ENCODE data around the gene MAU2.

MAU2 gene

DNA sequence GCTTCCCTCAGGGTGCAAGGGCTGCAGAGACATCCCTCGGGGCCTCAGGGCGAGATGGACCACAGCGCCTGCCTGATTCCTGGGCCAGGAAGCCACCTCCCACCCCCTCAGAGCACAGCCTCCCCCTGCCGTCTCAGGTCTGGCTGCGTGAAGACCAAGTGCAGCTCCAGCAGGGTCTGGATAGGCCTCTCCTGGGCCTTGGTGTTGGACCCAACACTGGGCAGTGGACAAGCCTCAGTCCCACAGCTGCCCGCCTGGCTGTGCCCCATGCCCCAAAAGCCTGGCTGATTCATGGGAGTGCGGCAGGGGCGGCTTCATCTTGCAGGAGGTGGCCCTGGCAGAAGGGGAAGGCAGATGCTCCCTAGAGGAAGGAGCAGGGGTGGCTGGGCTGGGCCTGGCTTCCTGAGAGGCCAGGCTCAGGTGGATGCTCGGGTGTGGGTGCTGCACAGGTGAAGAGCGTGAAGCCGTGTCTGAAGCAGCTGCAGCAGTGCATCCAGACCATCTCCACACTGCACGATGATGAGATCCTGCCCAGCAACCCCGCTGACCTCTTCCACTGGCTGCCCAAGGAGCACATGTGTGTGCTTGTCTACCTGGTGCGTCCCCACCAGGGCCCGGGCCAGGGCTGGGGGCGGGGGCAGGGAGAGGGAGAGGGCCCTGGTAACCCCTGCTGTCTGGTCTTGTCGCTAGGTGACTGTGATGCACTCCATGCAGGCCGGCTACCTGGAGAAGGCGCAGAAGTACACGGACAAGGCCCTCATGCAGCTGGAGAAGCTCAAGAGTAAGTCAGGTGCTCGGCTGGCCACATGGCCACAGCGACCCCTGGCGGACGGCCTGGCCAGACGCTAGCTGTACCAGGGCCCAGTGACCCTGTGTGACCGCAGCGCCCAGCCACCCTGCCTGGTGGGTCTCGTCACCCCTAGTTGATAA lies 21.7 kb downstream of the MAU2 start:
- POLR2A ChIA-PET = no interaction called here
- CTCF ChIA-PET = interaction anchor here (0.7 to 1.5 kb wide), 4 partner anchors 9 to 195 kb away, joined by 3 to 7 read pairs (median 3); no protein-coding TSS in a partner anchor
- DNase-seq (ENCODE audit: extremely low spot score) = peak; percentile 69
- TF ChIP-seq CTCF (IDR thresholded peaks at IDR 0.05; ENCODE audit: control extremely low read depth, extremely low read depth, low read depth, missing control alignments) = peak; percentile 38

GRCh38 chr19:19343016-19343362 lies 22.4 kb downstream of the MAU2 start:
- POLR2A ChIA-PET = no interaction called here
- no peak for DNase-seq (ENCODE audit: extremely low spot score)
- CTCF ChIA-PET = interaction anchor here (0.7 to 1.5 kb wide), 4 partner anchors 9 to 196 kb away, joined by 3 to 7 read pairs (median 3); no protein-coding TSS in a partner anchor

GRCh38 chr19:19343762-19344161 lies 23.1 kb downstream of the MAU2 start:
- CTCF ChIA-PET = no interaction called here
- no peak for TF ChIP-seq CTCF (IDR thresholded peaks at IDR 0.05; ENCODE audit: control extremely low read depth, extremely low read depth, low read depth, missing control alignments)
- no peak for DNase-seq (ENCODE audit: extremely low spot score)
- POLR2A ChIA-PET = no interaction called here

More at GRCh38 chr19:19343016-19343362, 22.4 kb downstream of the MAU2 start:
- TF ChIP-seq CTCF (IDR thresholded peaks at IDR 0.05; ENCODE audit: control extremely low read depth, extremely low read depth, low read depth, missing control alignments) = no peak

DNA sequence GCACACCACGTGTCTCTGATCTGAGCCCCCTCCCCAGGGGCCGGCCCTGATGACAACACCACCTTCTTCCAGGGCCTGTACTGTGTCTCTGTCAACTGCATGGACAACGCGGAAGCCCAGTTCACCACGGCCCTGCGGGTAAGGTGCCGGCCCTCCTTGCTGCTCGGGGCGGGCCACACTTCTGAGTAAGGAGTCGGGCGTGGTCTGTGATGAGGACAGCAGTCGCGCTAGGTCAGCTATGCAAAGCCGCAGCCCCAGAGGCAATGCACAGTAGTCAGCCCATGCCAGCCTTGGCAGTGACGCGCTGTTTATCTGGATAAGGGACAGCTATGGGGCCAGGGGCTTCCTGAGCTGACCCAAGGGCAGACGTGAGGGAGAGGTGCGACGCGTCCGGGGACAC lies 24.6 kb downstream of the MAU2 start:
- TF ChIP-seq CTCF (IDR thresholded peaks at IDR 0.05; ENCODE audit: control extremely low read depth, extremely low read depth, low read depth, missing control alignments) = no peak
- POLR2A ChIA-PET = no interaction called here

GRCh38 chr19:19345970-19346369 lies 25.3 kb downstream of the MAU2 start:
- ChIA-PET CTCF (interaction anchor here (3.0 kb wide), 1 partner anchor 145 kb away, joined by 9 read pairs; no protein-coding TSS in a partner anchor), POLR2A (no interaction called here)
- no peak for TF ChIP-seq CTCF (IDR thresholded peaks at IDR 0.05; ENCODE audit: control extremely low read depth, extremely low read depth, low read depth, missing control alignments)
- no peak for DNase-seq (ENCODE audit: extremely low spot score)

More for the DNA sequence above, 24.6 kb downstream of the MAU2 start:
- CTCF ChIA-PET = no interaction called here
- no peak for DNase-seq (ENCODE audit: extremely low spot score)

DNA sequence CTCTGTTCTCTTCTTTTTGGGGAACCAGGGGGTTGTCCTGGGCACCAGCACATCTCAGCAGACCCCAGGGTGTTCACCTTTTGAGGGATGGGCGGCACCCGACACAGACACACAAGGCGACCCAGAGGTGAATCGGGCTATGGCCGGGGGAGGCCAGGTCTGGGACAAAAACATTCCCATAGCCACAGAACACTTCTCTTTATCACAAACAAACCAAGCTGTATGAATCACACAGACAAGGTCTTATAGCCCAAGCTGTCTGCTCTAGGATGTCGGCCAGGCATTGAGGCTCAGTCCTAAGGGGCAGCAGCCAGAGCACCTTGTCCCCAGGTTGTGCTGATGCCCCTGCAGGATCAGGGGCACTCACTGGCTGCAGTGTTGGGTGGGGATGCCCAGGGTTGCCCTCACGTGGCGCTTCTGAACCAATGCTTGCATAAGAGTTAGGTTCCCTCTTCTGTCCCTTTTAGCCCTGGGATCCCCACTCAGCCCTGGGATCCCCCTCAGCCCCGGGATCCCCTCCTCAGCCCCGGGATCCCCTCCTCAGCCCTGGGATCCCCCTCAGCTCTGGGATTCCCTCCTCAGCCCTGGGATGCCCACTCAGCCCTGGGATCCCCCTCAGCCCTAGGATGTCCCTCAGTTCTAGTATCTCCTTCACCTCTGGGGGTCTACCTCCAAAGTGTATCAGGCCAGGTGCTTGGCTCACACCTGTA lies 26.9 kb downstream of the MAU2 start:
- TF ChIP-seq CTCF (IDR thresholded peaks at IDR 0.05; ENCODE audit: control extremely low read depth, extremely low read depth, low read depth, missing control alignments) = no peak
- ChIA-PET POLR2A (no interaction called here), CTCF (interaction anchor here (3.0 kb wide), 1 partner anchor 143 kb away, joined by 9 read pairs; no protein-coding TSS in a partner anchor)

More for the DNA sequence above, 26.9 kb downstream of the MAU2 start:
- DNase-seq (ENCODE audit: extremely low spot score) = no peak
